Uterus (tissue), 4 donors: Measurements from ENCODE around the gene KHDRBS1. TPM values are rescaled to one million over a fixed set of nuclear protein-coding genes. Genes with fewer than 3 reads are reported as not detected.
"Not testable (repeated sequence)": the region's sequence is repeated elsewhere in the genome, so short reads cannot be mapped to it uniquely, and the experiment has no call there.

Experiments
- DNase-seq, 2 donors: peaks; one replicate each; pipeline ENCODE4 v3.0.0-alpha.2; 2019 to 2020
- H3K27ac ChIP-seq, 2 donors: fragments of 200-600 bp; sonication (generic); 1 replicate in 1 of 2; 2 replicates in 1 of 2; pipeline ENCODE4 v1.5.1; 2016 to 2018
- H3K27me3 ChIP-seq, 2 donors: fragments of 200-600 bp; sonication (generic); one replicate each; pipeline ENCODE4 v1.5.1; 2018 to 2019; ENCODE audit warnings: control low read depth in 1 of 2
- H3K36me3 ChIP-seq, 2 donors: fragments of 200-600 bp; sonication (generic); one replicate each; pipeline ENCODE4 v1.5.1; 2019; ENCODE audit warnings: control low read depth in 1 of 2
- H3K4me1 ChIP-seq, 2 donors: fragments of 200-600 bp; sonication (generic); one replicate each; pipeline ENCODE4 v1.5.1; 2018 to 2019; ENCODE audit warnings: control low read depth in 1 of 2
- H3K4me3 ChIP-seq, 2 donors: fragments of 200-600 bp; sonication (generic); 1 replicate in 1 of 2; 2 replicates in 1 of 2; pipeline ENCODE4 v1.5.1; 2018 to 2019; ENCODE audit warnings: mild to moderate bottlenecking in 1 of 2
- H3K9me3 ChIP-seq, 2 donors: fragments of 200-600 bp; sonication (generic); one replicate each; pipeline ENCODE4 v1.5.1; 2019; ENCODE audit warnings: control low read depth in 1 of 2
- POLR2A ChIP-seq, 2 donors: fragments of 450-650 bp; IDR thresholded peaks; one replicate each; pipeline ENCODE4 v1.6.1; 2016; ENCODE audit warnings: antibody characterized with exemption in 2 of 2, mild to moderate bottlenecking in 1 of 2, moderate library complexity in 1 of 2
- intact Hi-C: fragments of 100-400 bp; cut with DNase I; formaldehyde crosslinking; loops from one replicate; pipeline ENCODE4 v1.15.1; 2023; ENCODE audit warnings: low total_unique reads
- total RNA-seq, 4 donors: library from RNA; depleted of rRNA in 3 of 4; stranded (reverse); fragments of >200 nt in 3 of 4; gene quantifications; one replicate each; pipeline versions ENCODE4 v1.1.0 to v1.2.4, GENCODE V29; 2014 to 2023
- TF ChIP-seq, protein P1 (sequence below), 4 experiments: fragments of 200-600 bp in 2 of 4; fragments of 450-650 bp in 2 of 4; sonication (generic) in 2 of 4; IDR thresholded peaks; one replicate each; pipeline ENCODE4 v1.5.1; 2016 to 2019; ENCODE audit warnings: antibody characterized with exemption in 4 of 4, mild to moderate bottlenecking in 2 of 4, moderate library complexity in 1 of 4
- donor health status: DM: yes; HTN: yes; CAD: no.

Gene KHDRBS1
- total RNA-seq, 4 donors from 2014 or later, result 40.9 to 142 (median 96.5) TPM

GRCh38 chr1:31985430-31985829, 28.2 kb upstream of the KHDRBS1 start:
- Histone ChIP-seq H3K9me3 (no peaks in the 10 kb centered on the region), H3K4me3 (no peak overlapping the region), H3K4me1 (no peaks in the 10 kb centered on the region), H3K36me3 (no peaks in the 10 kb centered on the region), H3K27me3 (no peaks in the 10 kb centered on the region), H3K27ac (peak overlapping the region; percentile 9 to 39)
- no peak for TF ChIP-seq POLR2A (IDR thresholded peaks at IDR 0.05)
- TF ChIP-seq, protein P1, sequence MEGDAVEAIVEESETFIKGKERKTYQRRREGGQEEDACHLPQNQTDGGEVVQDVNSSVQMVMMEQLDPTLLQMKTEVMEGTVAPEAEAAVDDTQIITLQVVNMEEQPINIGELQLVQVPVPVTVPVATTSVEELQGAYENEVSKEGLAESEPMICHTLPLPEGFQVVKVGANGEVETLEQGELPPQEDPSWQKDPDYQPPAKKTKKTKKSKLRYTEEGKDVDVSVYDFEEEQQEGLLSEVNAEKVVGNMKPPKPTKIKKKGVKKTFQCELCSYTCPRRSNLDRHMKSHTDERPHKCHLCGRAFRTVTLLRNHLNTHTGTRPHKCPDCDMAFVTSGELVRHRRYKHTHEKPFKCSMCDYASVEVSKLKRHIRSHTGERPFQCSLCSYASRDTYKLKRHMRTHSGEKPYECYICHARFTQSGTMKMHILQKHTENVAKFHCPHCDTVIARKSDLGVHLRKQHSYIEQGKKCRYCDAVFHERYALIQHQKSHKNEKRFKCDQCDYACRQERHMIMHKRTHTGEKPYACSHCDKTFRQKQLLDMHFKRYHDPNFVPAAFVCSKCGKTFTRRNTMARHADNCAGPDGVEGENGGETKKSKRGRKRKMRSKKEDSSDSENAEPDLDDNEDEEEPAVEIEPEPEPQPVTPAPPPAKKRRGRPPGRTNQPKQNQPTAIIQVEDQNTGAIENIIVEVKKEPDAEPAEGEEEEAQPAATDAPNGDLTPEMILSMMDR (IDR thresholded peaks at IDR 0.05), result no peak
- intact Hi-C loops, result no loop called here
- DNase-seq, result no peak

DNA sequence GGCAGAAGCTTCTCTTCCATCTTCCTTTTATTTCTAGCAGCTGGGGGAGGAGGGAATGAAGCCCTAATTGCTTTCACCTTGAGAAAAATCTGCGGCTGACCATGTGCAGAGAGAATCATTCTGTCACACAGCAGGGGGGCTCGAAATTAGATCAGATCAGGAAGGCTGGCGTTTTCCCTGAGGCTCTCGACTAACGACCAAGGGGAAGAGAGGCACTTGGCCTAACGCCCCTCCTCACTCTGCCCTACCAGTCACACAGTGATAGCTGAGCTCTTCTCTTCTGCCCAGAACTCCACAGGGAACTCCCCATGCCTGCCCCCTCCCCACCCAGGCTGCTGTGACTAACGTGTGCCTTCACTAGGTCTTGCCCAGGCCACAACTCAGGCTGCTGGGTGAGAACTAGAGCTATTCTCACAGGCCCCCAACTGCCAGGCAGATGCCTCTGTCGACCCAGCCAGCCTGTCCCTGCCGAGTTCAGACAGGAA, 26.5 kb upstream of the KHDRBS1 start:
- DNase-seq, result no peak
- H3K9me3 ChIP-seq, result no peaks in the 10 kb centered on the region
- no peak for TF ChIP-seq POLR2A (IDR thresholded peaks at IDR 0.05)
- TF ChIP-seq, protein P1 (IDR thresholded peaks at IDR 0.05), result no peak
- no peaks in the 10 kb centered on the region for H3K27me3 ChIP-seq
- no peak overlapping the region for H3K4me3 ChIP-seq
- H3K36me3 ChIP-seq, result no peaks in the 10 kb centered on the region
- no peak overlapping the region for H3K27ac ChIP-seq
- intact Hi-C loops, result no loop called here
- H3K4me1 ChIP-seq, result no peaks in the 10 kb centered on the region

DNA sequence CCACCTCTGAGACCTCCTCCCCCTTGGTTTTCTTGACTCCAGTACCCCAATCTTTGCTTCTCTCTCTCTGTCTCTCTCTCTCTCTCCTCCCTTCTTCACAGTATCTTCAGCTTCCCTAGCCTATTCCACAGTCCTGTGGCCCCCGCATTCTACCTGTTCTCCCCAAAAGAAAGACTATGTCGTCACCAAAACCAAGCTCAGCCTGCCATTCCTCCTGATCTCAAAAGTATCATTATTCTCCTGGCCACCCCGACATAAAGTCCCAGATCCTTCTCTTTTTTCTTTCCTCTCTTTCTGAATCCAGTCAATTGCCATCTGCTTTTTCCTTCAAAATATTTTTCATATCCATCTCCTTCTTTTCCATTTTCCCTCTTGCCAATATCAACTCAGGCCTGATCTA, 23.7 kb upstream of the KHDRBS1 start:
- no peak for TF ChIP-seq POLR2A (IDR thresholded peaks at IDR 0.05)
- TF ChIP-seq, protein P1 (IDR thresholded peaks at IDR 0.05), result no peak

DNA sequence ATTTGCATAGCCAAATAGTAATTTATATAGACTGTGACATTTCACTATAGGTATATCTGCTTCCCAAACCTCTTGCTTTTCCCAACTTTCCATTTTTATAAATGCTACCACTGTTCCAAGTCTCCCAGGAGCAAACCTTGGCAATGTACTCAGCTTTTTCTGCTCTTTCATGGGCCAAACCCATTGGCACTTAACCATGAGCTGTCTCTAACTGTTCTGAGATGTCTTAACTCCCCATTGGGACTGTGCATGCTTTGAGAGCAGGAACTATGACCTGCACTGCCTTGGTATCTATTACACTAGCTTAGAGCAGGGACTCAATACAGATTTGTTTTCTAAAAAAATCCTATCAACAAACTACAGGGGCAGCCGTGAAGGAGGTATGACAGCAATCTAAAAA, 22.5 kb upstream of the KHDRBS1 start:
- no peak for TF ChIP-seq POLR2A (IDR thresholded peaks at IDR 0.05)
- TF ChIP-seq, protein P1 (IDR thresholded peaks at IDR 0.05), result no peak

More for the DNA sequence above, 23.7 kb upstream of the KHDRBS1 start:
- H3K36me3 ChIP-seq, result no peaks in the 10 kb centered on the region
- H3K27me3 ChIP-seq, result no peaks in the 10 kb centered on the region
- no peak overlapping the region for H3K4me3 ChIP-seq
- H3K9me3 ChIP-seq, result no peaks in the 10 kb centered on the region
- no peaks in the 10 kb centered on the region for H3K4me1 ChIP-seq
- intact Hi-C loops, result no loop called here
- DNase-seq, result no peak
- no peak overlapping the region for H3K27ac ChIP-seq

GRCh38 chr1:31995263-31995662, 18.4 kb upstream of the KHDRBS1 start:
- no peaks in the 10 kb centered on the region for H3K36me3 ChIP-seq
- intact Hi-C loops, result no loop called here
- DNase-seq, result no peak
- no peaks in the 10 kb centered on the region for H3K4me1 ChIP-seq
- H3K27ac ChIP-seq, result no peak overlapping the region
- H3K4me3 ChIP-seq, result no peak overlapping the region
- H3K27me3 ChIP-seq, result no peaks in the 10 kb centered on the region
- TF ChIP-seq, protein P1 (IDR thresholded peaks at IDR 0.05), result no peak
- no peak for TF ChIP-seq POLR2A (IDR thresholded peaks at IDR 0.05)
- no peaks in the 10 kb centered on the region for H3K9me3 ChIP-seq

More for the DNA sequence above, 22.5 kb upstream of the KHDRBS1 start:
- DNase-seq, result no peak
- intact Hi-C loops, result no loop called here
- H3K4me1 ChIP-seq, result no peaks in the 10 kb centered on the region
- no peaks in the 10 kb centered on the region for H3K27me3 ChIP-seq
- no peak overlapping the region for H3K27ac ChIP-seq
- H3K9me3 ChIP-seq, result no peaks in the 10 kb centered on the region
- no peak overlapping the region for H3K4me3 ChIP-seq
- no peaks in the 10 kb centered on the region for H3K36me3 ChIP-seq

DNA sequence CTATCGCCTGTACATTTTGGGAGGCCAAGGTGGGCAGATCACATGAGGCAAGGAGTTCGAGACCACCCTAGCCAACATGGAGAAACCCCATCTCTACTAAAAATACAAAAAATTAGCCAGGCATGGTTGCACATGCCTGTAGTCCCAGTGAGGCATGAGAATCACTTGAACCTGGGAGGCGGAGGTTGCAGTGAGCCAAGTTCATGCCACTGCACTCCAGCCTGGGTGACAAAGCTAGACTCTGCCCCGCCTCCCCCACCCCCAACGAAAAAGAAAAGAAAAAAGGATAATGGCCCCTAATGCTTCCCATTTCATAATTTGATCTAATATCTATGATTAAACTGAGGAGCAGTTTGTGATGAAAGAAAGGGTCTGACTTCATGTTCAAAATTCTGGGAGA, 17.5 kb upstream of the KHDRBS1 start:
- H3K27me3 ChIP-seq, intact Hi-C loops, H3K4me1 ChIP-seq, H3K4me3 ChIP-seq, H3K9me3 ChIP-seq, H3K36me3 ChIP-seq, DNase-seq, H3K27ac ChIP-seq: not testable (repeated sequence)
